Central memory CD4-positive, alpha-beta T cell (primary cell): ENCODE measurements around the gene SLC25A2.
"Not testable (repeated sequence)": the region's sequence is repeated elsewhere in the genome, so short reads cannot be mapped to it uniquely, and the experiment has no call there.

ENCODE experiments used
- DNase-seq: peaks from one replicate; pipeline ENCODE4 v3.0.0; 2022
- total RNA-seq, 3 experiments: gene quantifications; one replicate each; lab custom pipeline; 2026; lab: John Stamatoyannopoulos, UW

The SLC25A2 gene
- 0.18 to 0.39 (median 0.22) reads per million in 3 experiments for total RNA-seq

- DNase-seq, result no peak
These were observed at the start of gene SLC25A2 for GRCh38 chr5:141303756-141304155. Gene SLC25A2, minus strand, starts transcription at chr5:141304049. Its CDS starts 184 bp downstream, at chr5:141303865.

- DNase-seq, result no peak
These were observed 47.7 kb upstream of the SLC25A2 start for GRCh38 chr5:141351591-141351990.

- no peak for DNase-seq
These were observed 46.2 kb upstream of the SLC25A2 start, which contains the start of gene PCDHGB1 for GRCh38 chr5:141349917-141350619. Gene PCDHGB1, plus strand, starts transcription at chr5:141350099. Its CDS starts 162 bp downstream, at chr5:141350261.

DNA sequence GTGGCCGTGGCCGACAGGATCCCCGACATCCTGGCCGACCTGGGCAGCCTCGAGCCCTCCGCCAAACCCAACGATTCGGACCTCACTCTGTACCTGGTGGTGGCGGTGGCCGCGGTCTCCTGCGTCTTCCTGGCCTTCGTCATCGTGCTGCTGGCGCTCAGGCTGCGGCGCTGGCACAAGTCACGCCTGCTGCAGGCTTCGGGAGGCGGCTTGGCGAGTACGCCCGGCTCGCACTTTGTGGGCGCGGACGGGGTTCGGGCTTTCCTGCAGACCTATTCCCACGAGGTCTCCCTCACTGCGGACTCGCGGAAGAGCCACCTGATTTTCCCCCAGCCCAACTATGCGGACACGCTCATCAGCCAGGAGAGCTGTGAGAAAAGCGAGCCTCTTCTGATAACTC is 42.2 kb upstream of the SLC25A2 start:
- DNase-seq, result not testable (repeated sequence)

DNA sequence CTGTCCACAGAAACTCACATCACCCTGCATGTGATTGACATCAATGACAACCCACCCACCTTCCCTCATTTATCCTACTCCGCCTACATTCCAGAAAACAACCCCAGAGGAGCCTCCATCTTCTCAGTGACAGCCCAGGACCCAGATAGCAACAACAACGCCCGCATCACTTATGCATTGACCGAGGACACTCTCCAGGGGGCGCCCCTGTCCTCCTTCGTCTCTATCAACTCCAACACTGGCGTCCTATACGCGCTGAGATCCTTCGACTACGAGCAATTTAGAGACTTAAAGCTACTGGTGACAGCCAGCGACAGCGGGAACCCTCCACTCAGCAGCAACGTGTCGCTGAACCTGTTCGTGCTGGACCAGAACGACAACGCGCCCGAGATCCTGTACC is 41.5 kb upstream of the SLC25A2 start:
- DNase-seq, result no peak

GRCh38 chr5:141343953-141344463 is 40.2 kb upstream of the SLC25A2 start:
- no peak for DNase-seq

DNA sequence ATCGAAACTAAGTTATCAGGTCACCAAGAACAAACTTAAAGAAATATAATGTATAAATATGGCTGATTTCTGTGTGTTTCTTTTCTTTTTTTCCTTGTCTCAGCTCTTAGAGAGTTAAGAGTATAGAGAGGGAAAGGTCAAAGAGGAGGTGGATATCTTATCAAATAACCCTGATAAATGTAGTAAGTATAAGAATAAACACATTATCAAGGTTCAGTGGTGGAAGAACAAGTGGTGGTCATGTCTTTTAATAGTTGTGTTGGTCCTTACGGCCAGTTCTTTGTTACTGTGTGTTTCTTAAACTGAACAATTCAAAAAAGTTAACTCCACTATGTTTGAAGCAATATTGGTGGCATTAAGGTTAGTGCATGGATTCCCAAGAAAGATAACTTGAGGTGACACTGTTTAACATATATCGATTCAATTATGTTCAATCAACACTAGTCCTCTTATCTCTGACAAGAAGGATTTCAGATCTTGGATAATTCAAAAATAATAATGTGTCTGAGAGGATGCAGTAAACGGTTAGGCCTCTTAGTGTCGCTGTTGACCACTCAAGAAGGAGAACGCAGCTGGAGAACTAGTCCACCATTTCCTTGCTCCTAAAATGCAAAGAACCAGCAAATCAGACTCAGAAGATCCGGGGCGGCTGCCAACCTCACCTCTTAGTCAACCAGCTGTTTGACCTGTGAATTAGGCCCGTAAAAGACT is 39.5 kb upstream of the SLC25A2 start, which contains the start of gene PCDHGA3:
Gene PCDHGA3 (plus strand): TSS at position 588 of the 711 bp plus-strand sequence. CDS start 205 bp downstream, outside the sequence.
- no peak for DNase-seq

GRCh38 chr5:141342773-141343172 is 38.9 kb upstream of the SLC25A2 start:
- no peak for DNase-seq

DNA sequence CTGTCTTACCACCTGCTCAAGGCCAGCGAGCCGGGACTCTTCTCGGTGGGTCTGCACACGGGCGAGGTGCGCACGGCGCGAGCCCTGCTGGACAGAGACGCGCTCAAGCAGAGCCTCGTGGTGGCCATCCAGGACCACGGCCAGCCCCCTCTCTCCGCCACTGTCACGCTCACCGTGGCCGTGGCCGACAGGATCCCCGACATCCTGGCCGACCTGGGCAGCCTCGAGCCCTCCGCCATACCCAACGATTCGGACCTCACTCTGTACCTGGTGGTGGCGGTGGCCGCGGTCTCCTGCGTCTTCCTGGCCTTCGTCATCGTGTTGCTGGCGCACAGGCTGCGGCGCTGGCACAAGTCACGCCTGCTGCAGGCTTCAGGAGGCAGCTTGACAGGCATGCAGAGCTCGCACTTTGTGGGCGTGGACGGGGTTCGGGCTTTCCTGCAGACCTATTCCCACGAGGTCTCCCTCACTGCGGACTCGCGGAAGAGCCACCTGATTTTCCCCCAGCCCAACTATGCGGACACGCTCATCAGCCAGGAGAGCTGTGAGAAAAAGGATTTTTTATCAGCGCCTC is 37.0 kb upstream of the SLC25A2 start:
- DNase-seq, result not testable (repeated sequence)

GRCh38 chr5:141338538-141339306 is 34.9 kb upstream of the SLC25A2 start, which contains the start of gene PCDHGA2:
Gene PCDHGA2, plus strand, starts transcription at chr5:141338760.
- no peak for DNase-seq

DNA sequence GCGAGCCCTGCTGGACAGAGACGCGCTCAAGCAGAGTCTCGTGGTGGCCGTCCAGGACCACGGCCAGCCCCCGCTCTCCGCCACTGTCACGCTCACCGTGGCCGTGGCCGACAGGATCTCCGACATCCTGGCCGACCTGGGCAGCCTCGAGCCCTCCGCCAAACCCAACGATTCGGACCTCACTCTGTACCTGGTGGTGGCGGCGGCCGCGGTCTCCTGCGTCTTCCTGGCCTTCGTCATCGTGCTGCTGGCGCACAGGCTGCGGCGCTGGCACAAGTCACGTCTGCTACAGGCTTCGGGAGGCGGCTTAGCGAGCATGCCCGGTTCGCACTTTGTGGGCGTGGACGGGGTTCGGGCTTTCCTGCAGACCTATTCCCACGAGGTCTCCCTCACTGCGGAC is 28.7 kb upstream of the SLC25A2 start:
- not testable (repeated sequence) for DNase-seq

DNA sequence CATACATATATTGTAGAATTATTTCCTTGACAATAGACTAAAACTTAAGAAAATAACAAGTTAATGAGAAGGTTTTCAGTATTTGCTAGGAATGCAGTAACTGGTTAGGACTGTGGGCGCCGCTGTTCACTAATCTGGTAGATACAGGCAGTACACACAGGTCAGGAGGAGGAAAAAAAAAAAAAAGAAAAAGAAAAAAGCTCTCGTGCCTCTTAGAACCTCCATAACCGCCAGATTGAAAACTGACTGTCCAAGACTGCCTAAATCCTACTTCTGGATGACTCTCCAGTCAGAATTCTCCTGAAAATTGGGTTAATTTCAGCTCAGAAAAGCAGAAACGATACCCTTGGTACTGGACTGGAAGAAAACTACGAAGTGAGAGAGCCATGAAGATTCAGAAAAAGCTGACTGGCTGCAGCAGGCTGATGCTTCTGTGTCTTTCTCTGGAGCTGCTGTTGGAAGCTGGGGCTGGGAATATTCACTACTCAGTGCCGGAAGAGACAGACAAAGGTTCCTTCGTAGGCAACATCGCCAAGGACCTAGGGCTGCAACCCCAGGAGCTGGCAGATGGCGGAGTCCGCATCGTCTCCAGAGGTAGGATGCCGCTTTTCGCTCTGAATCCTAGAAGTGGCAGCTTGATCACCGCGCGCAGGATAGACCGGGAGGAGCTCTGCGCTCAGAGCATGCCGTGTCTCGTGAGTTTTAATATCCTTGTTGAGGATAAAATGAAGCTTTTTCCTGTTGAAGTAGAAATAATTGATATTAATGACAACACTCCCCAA is 26.6 kb upstream of the SLC25A2 start, which contains the start of gene PCDHGA1:
Gene PCDHGA1 (plus strand): TSS at position 216 of the 782 bp plus-strand sequence.
- DNase-seq, result peak; percentile 13

DNA sequence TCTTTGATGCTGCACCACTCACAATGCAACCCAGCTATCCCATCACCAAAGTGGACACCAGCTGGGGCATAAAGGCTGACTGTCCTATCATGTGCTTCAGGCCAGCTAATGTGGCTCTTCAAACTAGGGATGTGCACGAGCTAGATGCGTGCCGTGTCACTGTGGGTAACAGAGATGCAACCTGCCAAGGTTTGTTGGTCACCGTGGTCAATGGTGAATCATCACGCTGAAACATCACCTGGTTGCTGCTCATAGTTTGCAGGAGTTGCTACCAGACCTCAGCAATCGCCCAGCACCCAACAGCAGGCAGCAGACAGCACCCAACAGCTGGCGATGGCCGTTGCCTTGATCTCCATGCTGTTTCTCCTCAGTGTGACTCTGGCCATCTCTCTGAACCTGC is 24.4 kb upstream of the SLC25A2 start:
- no peak for DNase-seq

GRCh38 chr5:141326088-141326854 is 22.4 kb upstream of the SLC25A2 start:
- peak; percentile 59 for DNase-seq

DNA sequence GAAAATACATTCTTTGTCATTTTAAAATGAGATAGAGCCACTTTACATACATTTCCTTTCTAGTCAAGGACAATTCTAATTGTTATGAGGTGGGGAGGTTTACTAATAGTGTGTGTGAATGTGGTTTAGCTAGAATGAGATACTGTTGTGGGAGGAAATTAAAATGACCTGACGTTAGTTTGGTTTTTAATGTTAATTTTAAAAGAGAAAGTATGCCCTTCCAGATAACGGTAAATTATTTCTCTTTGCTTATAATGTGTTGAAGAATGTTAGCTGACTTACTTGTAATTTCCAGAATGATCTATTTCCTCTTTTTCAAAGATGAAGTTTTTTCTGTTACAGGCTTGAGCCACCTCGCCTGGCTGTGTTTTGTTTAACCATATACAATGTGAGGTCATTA is 18.4 kb upstream of the SLC25A2 start:
- no peak for DNase-seq

DNA sequence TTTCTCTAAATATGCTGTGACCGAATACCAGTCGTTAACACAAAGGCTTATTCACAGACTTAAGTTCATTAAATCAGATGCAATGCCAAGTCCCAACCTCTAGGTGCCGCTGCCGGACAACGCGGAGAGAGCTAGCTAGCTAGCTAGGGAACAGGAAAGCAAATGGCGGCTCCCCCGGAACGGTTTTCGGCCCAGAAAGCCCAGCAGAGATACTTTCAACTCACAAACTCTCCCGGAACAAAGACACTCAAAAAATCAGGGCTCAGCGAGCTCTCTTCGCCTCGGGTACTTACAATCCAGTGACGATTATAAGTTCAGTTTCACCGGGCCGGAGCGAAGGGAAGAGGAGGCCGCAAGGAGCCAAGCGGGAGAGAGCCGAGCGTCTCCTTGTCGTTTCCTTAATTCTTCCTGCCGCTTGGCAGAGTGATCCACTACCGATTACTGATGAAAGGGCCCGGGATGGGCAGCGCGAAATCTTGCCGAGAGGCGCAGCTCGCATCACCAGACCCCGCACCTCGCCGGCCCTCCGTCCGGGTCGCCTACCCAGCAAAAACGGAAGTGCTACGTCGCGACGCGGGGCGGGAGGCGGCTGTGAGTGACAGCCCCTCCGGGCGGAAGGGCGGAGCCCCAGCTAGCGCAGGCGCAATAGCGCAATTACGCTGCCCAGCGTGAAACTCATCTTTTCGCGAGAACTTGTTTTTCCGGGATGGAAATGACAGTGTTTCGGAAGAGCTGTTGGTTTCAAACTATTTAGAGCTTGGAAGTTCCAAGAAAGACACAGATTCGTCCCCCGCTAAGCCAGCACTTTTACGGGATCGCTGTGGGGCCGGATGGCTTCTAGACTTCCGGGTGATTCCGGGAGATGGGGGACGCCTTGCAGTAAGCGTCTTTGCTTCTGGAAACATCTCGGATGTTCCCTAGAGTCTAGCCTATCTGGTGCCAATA is 16.6 kb upstream of the SLC25A2 start, which contains the start of gene TAF7:
Gene TAF7 (minus strand): TSS at position 560 of the 945 bp plus-strand sequence. CDS start 740 bp downstream, outside the sequence.
- peak; percentile 90 for DNase-seq

GRCh38 chr5:141319699-141320098 is 15.8 kb upstream of the SLC25A2 start:
- no peak for DNase-seq

- DNase-seq, result no peak
These were observed 15.4 kb upstream of the SLC25A2 start for GRCh38 chr5:141319202-141319601.

GRCh38 chr5:141316963-141317362 is 13.1 kb upstream of the SLC25A2 start:
- not testable (repeated sequence) for DNase-seq
